OCI-LY3 (cell line): ENCODE data around the gene SLC25A31.

ENCODE experiments used
- H2AFZ ChIP-seq: fragments of 200-600, 300-600 bp; shearing (Covaris generic); 2 replicates; pipeline ENCODE4 v1.6.0; 2014; ENCODE audit warnings: antibody characterized with exemption, low read depth, low read length
- H3K27ac ChIP-seq: fragments of 200-600, 300-600 bp; sonication (generic); 2 replicates; pipeline ENCODE4 v1.5.1; 2014; ENCODE audit warnings: mild to moderate bottlenecking, low read length, moderate library complexity, mixed read lengths
- H3K27me3 ChIP-seq: fragments of 200-600, 300-600 bp; sonication (generic); 2 replicates; pipeline ENCODE4 v1.6.1; 2014; ENCODE audit warnings: low read depth, low read length, mixed read lengths
- H3K36me3 ChIP-seq: fragments of 200-600, 300-600 bp; sonication (generic); replicated peaks from 2 replicates; pipeline ENCODE3; 2014; ENCODE audit warnings: low read depth, low read length, mixed read lengths
- H3K4me1 ChIP-seq: fragments of 300-600, 200-600 bp; sonication (generic); 2 replicates; pipeline ENCODE4 v1.6.1; 2014; ENCODE audit warnings: low read length, mixed read lengths
- H3K4me2 ChIP-seq: fragments of 200-600, 300-600 bp; sonication (generic); 2 replicates; pipeline ENCODE4 v1.6.1; 2014; ENCODE audit warnings: low read length, mixed read lengths
- H3K4me3 ChIP-seq: fragments of 300-600, 200-600 bp; sonication (generic); 2 replicates; pipeline ENCODE4 v1.5.1; 2014; ENCODE audit warnings: antibody characterized with exemption, mild to moderate bottlenecking, low read length, moderate library complexity
- H3K79me2 ChIP-seq: fragments of 300-600, 200-600 bp; shearing (Covaris generic); 2 replicates; pipeline ENCODE4 v1.6.1; 2014; ENCODE audit warnings: mild to moderate bottlenecking, low read length, mixed read lengths
- H3K9ac ChIP-seq: fragments of 300-600, 200-600 bp; shearing (Covaris generic); 2 replicates; pipeline ENCODE4 v1.6.0; 2014; ENCODE audit warnings: mild to moderate bottlenecking, low read length, moderate library complexity
- H3K9me3 ChIP-seq: fragments of 200-600, 300-600 bp; shearing (Covaris generic); 2 replicates; pipeline ENCODE4 v1.6.1; 2014; ENCODE audit warnings: low read length, mixed read lengths; ENCODE audit not compliant: insufficient read depth
- H4K20me1 ChIP-seq: fragments of 200-600, 300-600 bp; sonication (generic); 2 replicates; pipeline ENCODE4 v1.6.1; 2016; ENCODE audit warnings: low read length, mixed read lengths; ENCODE audit not compliant: insufficient read depth
- EZH2phosphoT487 ChIP-seq: fragments of 200-600 bp; shearing (Covaris generic); IDR thresholded peaks from 2 replicates; pipeline ENCODE4 v1.6.1; 2018; ENCODE audit warnings: antibody characterized with exemption, mixed run types, low read depth
- TF ChIP-seq, protein P1 (sequence below): fragments of 200-600, 300-600 bp; sonication (generic); IDR thresholded peaks from 2 replicates; pipeline ENCODE4 v1.5.1; 2014; ENCODE audit warnings: antibody characterized with exemption, low read length, low read depth

Gene SLC25A31

DNA sequence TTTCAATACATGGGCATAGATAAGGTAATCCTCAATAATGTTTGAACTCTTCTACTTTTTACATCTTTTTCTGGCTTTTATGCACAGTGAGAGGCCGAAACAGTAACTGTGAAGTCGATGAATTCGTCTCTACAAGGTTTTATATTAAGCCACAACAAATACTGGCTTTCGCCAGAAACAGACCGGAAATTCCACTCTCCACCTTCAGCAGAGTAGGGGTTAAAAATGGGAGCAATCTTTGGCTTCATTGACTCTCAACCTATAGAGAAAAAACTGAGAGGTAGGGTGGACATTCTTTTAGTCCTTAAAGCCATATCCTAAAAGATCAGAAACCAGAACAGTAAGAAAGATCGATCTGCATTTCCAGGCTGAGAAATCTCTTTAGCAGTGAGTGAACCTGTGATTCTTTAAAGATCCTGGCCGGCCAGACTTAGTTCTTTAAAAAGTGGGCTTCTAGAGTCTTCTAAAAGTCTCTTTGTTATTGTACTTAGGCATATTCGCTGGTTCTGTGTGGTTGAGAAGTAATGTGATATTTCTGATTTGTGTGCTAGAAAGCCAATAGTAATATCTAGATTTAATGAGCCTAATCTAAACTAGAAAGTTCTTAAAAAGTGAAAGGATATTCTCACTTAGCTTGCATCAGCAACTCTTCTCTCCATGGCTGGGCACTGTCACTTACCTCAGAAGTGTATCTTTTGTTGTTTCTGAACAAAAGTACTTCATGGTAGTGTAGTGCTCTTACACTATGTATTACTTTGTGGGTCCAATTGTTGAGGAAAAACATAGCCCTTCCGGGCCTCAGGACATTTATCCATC is 54.0 kb downstream of the SLC25A31 start:
- H3K36me3 ChIP-seq = no peaks in the 10 kb centered on the region
- H3K9me3 ChIP-seq = no peaks in the 10 kb centered on the region
- H4K20me1 ChIP-seq = no peaks in the 10 kb centered on the region
- peaks cover 32% of the 10 kb centered on the region for H3K27me3 ChIP-seq
- H3K4me1 ChIP-seq = peaks cover 10% of the 10 kb centered on the region
- H3K4me3 ChIP-seq = no peak overlapping the region
- TF ChIP-seq, protein P1, sequence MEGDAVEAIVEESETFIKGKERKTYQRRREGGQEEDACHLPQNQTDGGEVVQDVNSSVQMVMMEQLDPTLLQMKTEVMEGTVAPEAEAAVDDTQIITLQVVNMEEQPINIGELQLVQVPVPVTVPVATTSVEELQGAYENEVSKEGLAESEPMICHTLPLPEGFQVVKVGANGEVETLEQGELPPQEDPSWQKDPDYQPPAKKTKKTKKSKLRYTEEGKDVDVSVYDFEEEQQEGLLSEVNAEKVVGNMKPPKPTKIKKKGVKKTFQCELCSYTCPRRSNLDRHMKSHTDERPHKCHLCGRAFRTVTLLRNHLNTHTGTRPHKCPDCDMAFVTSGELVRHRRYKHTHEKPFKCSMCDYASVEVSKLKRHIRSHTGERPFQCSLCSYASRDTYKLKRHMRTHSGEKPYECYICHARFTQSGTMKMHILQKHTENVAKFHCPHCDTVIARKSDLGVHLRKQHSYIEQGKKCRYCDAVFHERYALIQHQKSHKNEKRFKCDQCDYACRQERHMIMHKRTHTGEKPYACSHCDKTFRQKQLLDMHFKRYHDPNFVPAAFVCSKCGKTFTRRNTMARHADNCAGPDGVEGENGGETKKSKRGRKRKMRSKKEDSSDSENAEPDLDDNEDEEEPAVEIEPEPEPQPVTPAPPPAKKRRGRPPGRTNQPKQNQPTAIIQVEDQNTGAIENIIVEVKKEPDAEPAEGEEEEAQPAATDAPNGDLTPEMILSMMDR = no peak
- TF ChIP-seq EZH2phosphoT487 = no peak
- H3K9ac ChIP-seq = no peak overlapping the region
- H2AFZ ChIP-seq = no peak overlapping the region
- no peak overlapping the region for H3K4me2 ChIP-seq
- H3K79me2 ChIP-seq = no peaks in the 10 kb centered on the region
- no peak overlapping the region for H3K27ac ChIP-seq

DNA sequence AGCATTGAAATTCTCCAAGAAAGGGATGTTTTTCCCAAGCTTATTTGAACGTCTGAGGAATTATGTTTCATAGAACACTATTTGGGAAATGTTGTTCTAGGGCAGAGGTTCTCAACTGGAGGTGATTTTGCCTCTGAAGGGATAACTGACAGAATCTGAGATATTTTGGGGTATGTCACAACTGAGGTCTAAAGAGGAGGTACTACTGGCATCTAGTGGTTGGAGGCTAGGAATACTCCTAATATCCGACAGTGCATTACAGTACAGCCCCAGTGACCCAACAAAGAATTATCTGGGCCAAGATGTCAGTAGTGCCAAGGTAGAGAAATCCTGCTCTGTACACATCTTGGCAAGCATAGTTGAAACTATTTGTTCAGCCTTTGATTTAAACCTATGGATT is 58.3 kb downstream of the SLC25A31 start:
- TF ChIP-seq EZH2phosphoT487 = no peak
- TF ChIP-seq, protein P1 = peak; percentile 67
- H3K27ac ChIP-seq = no peak overlapping the region

DNA sequence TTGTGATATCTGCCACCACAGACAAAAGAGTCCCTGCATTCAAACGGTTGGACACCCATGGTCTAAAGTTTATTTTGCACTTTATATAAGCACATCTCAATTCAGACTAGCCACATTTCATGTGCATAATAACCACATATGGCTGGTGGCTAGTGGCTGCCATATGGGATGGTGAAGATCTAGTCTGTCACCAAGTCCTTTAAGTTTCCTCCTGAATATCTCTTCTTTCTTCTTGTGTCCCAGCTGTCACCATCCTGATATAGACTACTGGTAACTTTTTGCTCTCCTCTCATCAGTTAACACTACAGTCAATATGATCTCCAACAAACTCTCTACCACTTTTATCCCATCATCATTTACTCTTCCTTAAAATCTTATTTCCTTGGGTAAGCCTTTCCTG is 61.2 kb downstream of the SLC25A31 start:
- TF ChIP-seq, protein P1 = no peak
- Histone ChIP-seq H3K4me3 (no peak overlapping the region), H3K27ac (no peak overlapping the region), H3K36me3 (no peaks in the 10 kb centered on the region), H3K9me3 (no peaks in the 10 kb centered on the region), H2AFZ (no peak overlapping the region), H3K4me2 (no peak overlapping the region), H3K27me3 (no peaks in the 10 kb centered on the region), H3K79me2 (no peaks in the 10 kb centered on the region), H4K20me1 (no peaks in the 10 kb centered on the region), H3K4me1 (no peaks in the 10 kb centered on the region; the same call in 1 of the 2 replicates), H3K9ac (no peak overlapping the region)

More for the DNA sequence above, 58.3 kb downstream of the SLC25A31 start:
- Histone ChIP-seq H3K79me2 (no peaks in the 10 kb centered on the region), H3K36me3 (no peaks in the 10 kb centered on the region), H4K20me1 (no peaks in the 10 kb centered on the region), H3K9ac (no peak overlapping the region), H3K4me3 (no peak overlapping the region), H3K4me2 (peak overlapping the region; percentile 13; the same call in 1 of the 2 replicates), H2AFZ (no peak overlapping the region; the same call in 1 of the 2 replicates), H3K4me1 (no peaks in the 10 kb centered on the region; the same call in 1 of the 2 replicates), H3K9me3 (no peaks in the 10 kb centered on the region), H3K27me3 (peaks cover 15% of the 10 kb centered on the region)

DNA sequence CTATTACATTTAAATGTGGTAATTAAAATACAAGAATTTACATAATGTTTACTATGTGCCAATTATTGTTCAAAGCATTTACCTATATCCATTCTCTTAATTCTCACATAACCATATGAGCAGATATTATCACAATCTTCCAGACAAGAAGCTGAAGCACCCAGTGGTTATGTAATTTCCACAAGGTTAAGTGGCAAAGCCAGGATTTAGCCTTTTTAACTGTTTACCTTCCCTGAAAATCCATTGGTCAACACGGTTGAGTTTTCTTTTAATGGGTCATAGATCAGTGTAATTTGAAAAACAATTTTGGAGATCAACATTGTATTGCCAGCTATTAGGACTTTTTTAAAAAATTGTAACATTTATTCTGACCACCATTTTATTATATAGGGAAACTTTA is 63.3 kb downstream of the SLC25A31 start:
- TF ChIP-seq EZH2phosphoT487 = no peak
- TF ChIP-seq, protein P1 = no peak
- no peaks in the 10 kb centered on the region for H3K36me3 ChIP-seq
- no peaks in the 10 kb centered on the region for H4K20me1 ChIP-seq
- no peak overlapping the region for H3K4me2 ChIP-seq
- no peak overlapping the region for H3K27ac ChIP-seq
- no peaks in the 10 kb centered on the region for H3K4me1 ChIP-seq
- no peaks in the 10 kb centered on the region for H3K79me2 ChIP-seq
- no peaks in the 10 kb centered on the region for H3K9me3 ChIP-seq
- no peak overlapping the region for H2AFZ ChIP-seq
- H3K27me3 ChIP-seq = no peaks in the 10 kb centered on the region
- H3K4me3 ChIP-seq = no peak overlapping the region
- no peak overlapping the region for H3K9ac ChIP-seq
